C4-2B (cell line): ENCODE measurements around the gene ACTL6B.

ENCODE experiments used
- H3K27ac ChIP-seq: fragments of 450-650 bp; 2 replicates; pipeline ENCODE4 v1.5.1; 2017
- CTCF ChIP-seq: fragments of 450-650 bp; conservative IDR thresholded peaks from 2 replicates; pipeline ENCODE4 v1.5.1; 2017; ENCODE audit warnings: mild to moderate bottlenecking
- ZFX ChIP-seq: fragments of 450-650 bp; IDR thresholded peaks from 2 replicates; pipeline ENCODE4 v1.6.1; 2017

Gene ACTL6B

DNA sequence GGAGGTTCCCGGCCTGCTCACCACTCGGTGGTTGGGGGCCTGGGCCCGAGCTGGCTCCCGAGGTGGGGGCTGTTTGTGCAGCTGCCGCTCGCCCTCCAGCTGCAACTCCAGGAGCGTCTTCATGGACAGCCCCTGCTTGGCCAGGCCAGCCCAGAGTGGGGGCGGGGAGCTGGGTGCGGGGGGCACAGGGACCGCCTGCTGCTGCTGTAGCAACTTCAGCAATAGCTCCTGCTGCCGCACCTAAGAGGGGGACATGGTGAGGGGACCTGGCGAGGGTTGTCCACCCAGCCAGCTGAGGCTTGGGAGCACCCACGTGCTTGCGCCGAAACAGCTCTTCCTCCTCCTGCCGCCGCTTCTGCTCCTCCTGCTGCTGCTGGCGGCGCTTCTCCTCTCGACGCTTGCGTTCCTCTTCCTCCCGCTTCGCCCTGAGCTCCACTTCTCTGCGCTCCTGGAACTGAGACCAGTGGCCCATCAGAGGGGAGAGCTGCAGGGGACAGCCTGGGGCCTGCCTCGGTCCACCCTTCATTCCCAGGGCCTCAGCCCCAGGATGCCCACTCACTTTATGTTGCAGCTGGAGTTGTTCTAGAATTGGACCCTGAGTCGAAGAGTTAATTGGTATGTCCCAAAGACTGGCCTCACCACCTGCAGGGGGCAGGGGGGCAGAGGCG, 26.9 kb upstream of the ACTL6B start:
- no peak overlapping the region for H3K27ac ChIP-seq
- TF ChIP-seq ZFX, result no peak
- no peak for TF ChIP-seq CTCF

DNA sequence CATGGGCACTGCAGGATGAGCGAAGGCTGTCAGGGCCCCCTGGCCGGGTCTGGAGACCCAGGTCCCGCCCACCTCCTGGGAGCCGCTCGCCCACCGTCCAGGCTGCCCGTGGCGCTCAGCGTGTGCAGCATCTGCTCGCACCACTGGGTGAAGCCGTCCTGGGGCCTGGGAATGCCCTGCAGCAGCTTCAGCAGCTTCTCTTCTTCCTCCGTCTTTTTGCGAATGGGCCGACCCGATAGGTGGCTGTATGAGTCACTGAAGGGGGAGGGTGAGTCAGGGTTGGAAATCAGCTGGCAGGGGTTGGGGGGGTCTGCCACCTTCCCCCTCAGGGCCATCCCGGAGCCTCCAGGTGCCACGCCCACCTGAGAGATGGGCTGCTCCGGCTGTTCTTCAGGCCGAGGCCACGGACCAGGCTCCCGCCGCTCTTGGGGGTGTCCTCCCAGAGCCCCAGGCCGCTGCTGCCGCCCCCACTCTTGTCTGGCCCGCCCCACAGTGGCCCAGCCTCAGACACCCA, 26.0 kb upstream of the ACTL6B start:
- TF ChIP-seq ZFX (no peak), CTCF (no peak)
- H3K27ac ChIP-seq, result no peak overlapping the region

DNA sequence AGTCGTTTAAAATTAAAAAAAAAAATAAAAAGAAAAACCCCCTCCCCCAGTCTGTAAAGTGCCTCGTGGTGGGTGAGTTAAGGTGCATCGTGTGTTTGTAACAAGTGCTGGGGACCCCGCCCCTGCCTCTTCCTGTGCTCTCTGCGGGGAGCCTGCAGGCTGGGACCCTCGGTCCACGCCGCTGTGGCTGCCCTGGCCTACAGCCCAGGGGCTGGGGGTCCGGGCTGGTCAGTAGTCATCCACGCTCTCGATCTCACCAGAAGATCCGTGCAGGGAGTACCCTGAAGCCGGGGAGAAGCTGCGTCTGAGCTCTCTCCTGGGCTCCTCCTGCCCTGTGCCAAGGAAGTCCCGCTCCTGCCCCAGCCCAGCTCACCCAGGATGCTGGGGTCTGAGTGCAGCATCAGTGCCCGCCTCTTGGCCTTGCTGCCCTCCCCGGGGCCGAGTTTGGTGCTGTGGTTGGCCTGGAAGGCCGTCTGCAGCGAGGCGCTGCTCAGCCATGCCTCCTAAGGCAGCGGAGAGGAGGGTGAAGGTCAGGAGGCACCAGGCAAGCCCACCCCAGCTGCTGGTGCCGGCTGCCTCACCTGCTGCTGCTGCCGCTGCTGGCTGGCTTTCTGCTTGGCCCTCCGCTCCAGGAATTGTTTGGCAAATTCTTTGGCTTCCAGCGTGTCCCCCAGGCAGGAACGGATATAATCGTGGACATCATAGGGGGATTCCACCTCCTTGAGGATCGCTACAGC, 25.4 kb upstream of the ACTL6B start:
- no peak overlapping the region for H3K27ac ChIP-seq
- TF ChIP-seq ZFX (no peak), CTCF (no peak)

DNA sequence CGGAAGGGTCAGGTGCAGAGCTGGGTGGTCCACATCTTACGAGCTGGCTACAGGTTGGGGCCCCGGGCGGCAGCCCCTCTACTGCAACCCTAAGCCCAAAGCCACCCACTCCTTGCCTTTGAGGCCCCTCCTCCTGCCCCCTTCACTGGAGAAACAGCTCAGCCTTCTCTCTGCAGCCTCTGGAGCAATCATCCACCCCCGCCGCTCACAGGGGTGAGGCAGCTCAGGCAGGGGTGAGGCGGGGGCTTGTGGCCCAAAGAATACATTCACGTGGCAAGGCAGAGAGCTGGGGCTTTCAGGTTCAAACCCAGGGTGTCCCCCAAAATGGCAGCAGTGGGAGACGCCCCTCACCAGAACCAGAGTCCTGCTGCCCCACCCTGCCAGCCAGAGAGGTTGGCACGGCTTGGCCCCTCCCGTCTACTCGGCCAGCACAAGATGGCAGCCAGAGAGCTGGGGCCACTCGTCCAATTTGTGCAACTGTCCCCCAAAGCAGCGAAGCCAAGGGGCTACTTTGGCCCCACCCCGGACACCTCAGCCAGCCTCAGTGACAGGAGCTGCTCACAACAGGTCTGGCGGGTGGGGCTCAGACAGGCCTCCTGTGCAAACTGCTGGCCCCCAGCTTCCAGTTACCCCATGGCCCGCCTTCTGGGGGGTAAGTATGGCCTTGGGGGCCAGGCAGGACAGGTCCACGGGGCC, 24.5 kb upstream of the ACTL6B start:
- no peak overlapping the region for H3K27ac ChIP-seq

DNA sequence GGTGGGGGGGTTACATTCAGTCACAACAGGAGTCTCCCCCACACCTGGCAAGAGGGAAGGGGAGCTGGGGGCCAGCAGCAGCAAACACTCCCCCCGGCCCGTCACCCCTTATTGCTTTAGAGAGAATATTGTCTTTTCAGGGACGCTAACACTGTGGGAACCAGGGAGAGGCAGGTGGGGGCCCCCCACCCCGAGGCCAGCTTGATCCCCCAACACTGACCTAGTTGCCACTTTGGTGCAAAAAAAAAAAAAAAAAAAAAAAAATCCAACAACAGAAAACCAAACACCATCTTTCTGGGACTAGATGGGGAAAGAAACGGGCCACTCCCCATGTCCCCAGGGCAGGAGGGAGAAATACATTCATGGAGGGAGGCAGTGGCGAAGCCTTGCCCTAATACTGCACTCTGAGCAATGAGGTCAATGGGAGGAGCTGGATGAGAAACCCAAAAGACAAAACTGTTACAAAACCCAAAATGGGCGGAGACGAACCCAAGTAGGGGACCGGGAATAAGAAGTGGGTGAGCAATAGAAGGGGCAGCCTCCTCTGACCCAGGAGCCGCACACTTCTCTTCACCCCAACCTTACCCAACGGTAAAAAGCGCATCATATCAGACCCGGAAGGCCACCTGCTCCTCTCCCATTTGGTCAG, 23.8 kb upstream of the ACTL6B start:
- TF ChIP-seq ZFX (no peak), CTCF (no peak)
- no peak overlapping the region; the same call in 1 of the 2 replicates for H3K27ac ChIP-seq

More for the DNA sequence above, 24.5 kb upstream of the ACTL6B start:
- TF ChIP-seq ZFX (no peak), CTCF (no peak)

DNA sequence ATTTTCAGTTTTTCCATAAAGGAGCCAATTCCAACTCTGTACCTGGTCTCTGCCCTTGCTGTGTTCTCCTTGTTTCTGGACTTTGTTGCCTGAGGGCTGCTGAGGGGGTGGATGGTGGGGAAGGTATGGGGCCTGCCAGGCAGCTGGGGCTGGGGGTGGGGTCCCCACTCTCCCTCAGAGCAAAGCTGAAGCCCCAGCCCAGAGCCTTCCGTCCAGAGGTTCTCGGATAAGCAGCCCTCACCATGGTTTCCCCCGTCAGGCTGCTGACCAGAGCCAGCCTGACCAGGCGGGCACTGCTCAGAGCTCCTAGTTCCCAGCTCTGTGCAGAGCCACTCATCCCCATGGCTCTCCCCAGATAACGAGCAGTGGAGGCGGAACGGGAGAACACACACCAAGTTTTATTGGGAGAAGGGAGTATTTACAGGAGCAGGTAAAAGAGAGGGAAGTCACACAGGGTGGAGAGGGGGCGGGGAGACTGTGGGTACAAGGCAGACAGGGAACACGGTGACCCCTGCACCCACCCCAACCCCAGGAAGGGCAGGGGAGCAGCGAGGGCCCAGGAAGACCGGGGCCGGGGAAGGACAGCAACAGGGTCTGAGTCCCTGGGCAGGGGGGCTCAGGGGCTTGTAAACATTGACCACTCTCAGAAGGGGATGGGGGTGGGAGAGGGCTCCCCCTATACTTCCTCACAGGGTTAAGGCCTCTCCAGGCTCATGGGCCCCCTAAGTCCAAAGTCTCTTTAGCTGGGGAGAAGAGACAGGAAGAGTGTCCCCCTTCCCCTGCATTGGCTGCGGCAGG, 23.1 kb upstream of the ACTL6B start:
- TF ChIP-seq CTCF (no peak), ZFX (no peak)
- peak overlapping the region; percentile 0; the same call in 1 of the 2 replicates for H3K27ac ChIP-seq
